Measurements from ENCODE around the gene SPAG8. TPM values are rescaled to one million over a fixed set of nuclear protein-coding genes. Genes with fewer than 3 reads are reported as not detected.

Gene SPAG8
- total RNA-seq, 2 experiments from 2014 or later, result 1.2 to 1.4 TPM

- Mint-ChIP-seq H3K9me3 (ENCODE audit: low read depth) (no peaks in the 10 kb centered on the region), H3K27ac (peak overlapping the region; percentile 97), H3K27me3 (peaks cover 2% of the 10 kb centered on the region), H3K36me3 (peaks cover 2% of the 10 kb centered on the region), H3K4me3 (peak overlapping the region; percentile 84), H3K4me1 (peaks cover 44% of the 10 kb centered on the region)
- DNase-seq, result peak; percentile 79
- CTCF ChIA-PET, result interaction anchor here (0.8 to 3.2 kb wide), 11 partner anchors 9 to 210 kb away, joined by 3 to 13 read pairs (median 3); partner anchors contain the start of genes CREB3, GBA2, RGP1 and TLN1
- peak; percentile 8 for ATAC-seq
Observed at GRCh38 chr9:35814106-35814840, 2.2 kb upstream of the SPAG8 start.

GRCh38 chr9:35813434-35814105, 1.5 kb upstream of the SPAG8 start:
- peaks cover 2% of the 10 kb centered on the region for H3K27me3 Mint-ChIP-seq
- H3K27ac Mint-ChIP-seq, result peak overlapping the region; percentile 97
- H3K4me1 Mint-ChIP-seq, result peaks cover 44% of the 10 kb centered on the region
- ATAC-seq (no peak), DNase-seq (no peak)
- CTCF ChIA-PET, result interaction anchor here (1.0 to 3.2 kb wide), 10 partner anchors 9 to 210 kb away, joined by 3 to 13 read pairs (median 5); partner anchors contain the start of genes GBA2 and RGP1
- H3K4me3 Mint-ChIP-seq, result peak overlapping the region; percentile 84
- H3K36me3 Mint-ChIP-seq, result peaks cover 2% of the 10 kb centered on the region
- H3K9me3 Mint-ChIP-seq (ENCODE audit: low read depth), result no peaks in the 10 kb centered on the region

- peak overlapping the region; percentile 95 for H3K27ac Mint-ChIP-seq
- ATAC-seq (no peak), DNase-seq (no peak)
- peaks cover 6% of the 10 kb centered on the region for H3K36me3 Mint-ChIP-seq
- peaks cover 44% of the 10 kb centered on the region for H3K4me1 Mint-ChIP-seq
- peaks cover 2% of the 10 kb centered on the region for H3K27me3 Mint-ChIP-seq
- CTCF ChIA-PET, result interaction anchor here (1.0 to 3.2 kb wide), 20 partner anchors 11 to 208 kb away, joined by 3 to 13 read pairs (median 6); partner anchors contain the start of genes CREB3, GBA2, RGP1 and TLN1
- no peaks in the 10 kb centered on the region for H3K9me3 Mint-ChIP-seq (ENCODE audit: low read depth)
- H3K4me3 Mint-ChIP-seq, result peak overlapping the region; percentile 75
Observed at GRCh38 chr9:35811381-35812024, 559 bp downstream of the SPAG8 start.

GRCh38 chr9:35810122-35810521, 1.9 kb downstream of the SPAG8 start:
- Mint-ChIP-seq H3K4me3 (no peak overlapping the region), H3K36me3 (peaks cover 6% of the 10 kb centered on the region), H3K27me3 (peaks cover 2% of the 10 kb centered on the region), H3K27ac (no peak overlapping the region), H3K4me1 (peaks cover 38% of the 10 kb centered on the region), H3K9me3 (ENCODE audit: low read depth) (no peaks in the 10 kb centered on the region)
- CTCF ChIA-PET, result no interaction called here
- DNase-seq (no peak), ATAC-seq (no peak)

- no peak for ATAC-seq
- peaks cover 29% of the 10 kb centered on the region for H3K4me1 Mint-ChIP-seq
- H3K27me3 Mint-ChIP-seq, result peaks cover 2% of the 10 kb centered on the region
- H3K36me3 Mint-ChIP-seq, result peaks cover 6% of the 10 kb centered on the region
- no peak overlapping the region for H3K4me3 Mint-ChIP-seq
- no peaks in the 10 kb centered on the region for H3K9me3 Mint-ChIP-seq (ENCODE audit: low read depth)
- CTCF ChIA-PET, result interaction anchor here (1.4 to 1.8 kb wide), 2 partner anchors 18 to 74 kb away, joined by 3 to 5 read pairs; no protein-coding TSS in a partner anchor
- no peak overlapping the region for H3K27ac Mint-ChIP-seq
- no peak for DNase-seq
Observed at GRCh38 chr9:35808433-35808832, 3.6 kb downstream of the SPAG8 start.

GRCh38 chr9:35806101-35806500, 6.0 kb downstream of the SPAG8 start:
- Mint-ChIP-seq H3K27me3 (no peaks in the 10 kb centered on the region), H3K4me1 (peaks cover 7% of the 10 kb centered on the region), H3K36me3 (peaks cover 7% of the 10 kb centered on the region), H3K27ac (no peak overlapping the region), H3K9me3 (ENCODE audit: low read depth) (no peaks in the 10 kb centered on the region), H3K4me3 (no peak overlapping the region)
- no peak for DNase-seq
- CTCF ChIA-PET, result interaction anchor here (1.3 to 2.7 kb wide), 2 partner anchors 16 to 57 kb away, joined by 5 to 9 read pairs; partner anchors contain the start of genes GBA2 and RGP1
- no peak for ATAC-seq

- peaks cover 18% of the 10 kb centered on the region for H3K4me1 Mint-ChIP-seq
- peak overlapping the region; percentile 8 for H3K27ac Mint-ChIP-seq
- H3K27me3 Mint-ChIP-seq, result no peaks in the 10 kb centered on the region
- CTCF ChIA-PET, result interaction anchor here (0.6 to 3.3 kb wide), 3 partner anchors 11 to 718 kb away, joined by 4 to 10 read pairs (median 7); no protein-coding TSS in a partner anchor
- DNase-seq (no peak), ATAC-seq (no peak)
- no peak overlapping the region for H3K4me3 Mint-ChIP-seq
- peaks cover 2% of the 10 kb centered on the region for H3K36me3 Mint-ChIP-seq
- no peaks in the 10 kb centered on the region for H3K9me3 Mint-ChIP-seq (ENCODE audit: low read depth)
Observed at GRCh38 chr9:35801328-35802128, 10.5 kb downstream of the SPAG8 start.

GRCh38 chr9:35800530-35800929, 11.5 kb downstream of the SPAG8 start:
- Mint-ChIP-seq H3K27ac (no peak overlapping the region), H3K4me1 (peaks cover 22% of the 10 kb centered on the region), H3K9me3 (ENCODE audit: low read depth) (no peaks in the 10 kb centered on the region), H3K36me3 (peaks cover 1% of the 10 kb centered on the region), H3K4me3 (no peak overlapping the region), H3K27me3 (no peaks in the 10 kb centered on the region)
- DNase-seq (no peak), ATAC-seq (no peak)
- CTCF ChIA-PET, result interaction anchor here (2.5 kb wide), 1 partner anchor 10 kb away, joined by 10 read pairs; no protein-coding TSS in a partner anchor

- Mint-ChIP-seq H3K4me1 (peaks cover 31% of the 10 kb centered on the region), H3K36me3 (peaks cover 1% of the 10 kb centered on the region), H3K27me3 (no peaks in the 10 kb centered on the region), H3K9me3 (ENCODE audit: low read depth) (no peaks in the 10 kb centered on the region), H3K27ac (no peak overlapping the region), H3K4me3 (no peak overlapping the region)
- CTCF ChIA-PET, result interaction anchor here (1.0 to 2.5 kb wide), 3 partner anchors 8 to 83 kb away, joined by 5 to 10 read pairs (median 6); partner anchors contain the start of gene SPAG8
- ATAC-seq (peak; percentile 74), DNase-seq (peak; percentile 48)
Observed at GRCh38 chr9:35798658-35799374, 13.2 kb downstream of the SPAG8 start.

GRCh38 chr9:35797311-35798109, 14.6 kb downstream of the SPAG8 start:
- DNase-seq, result no peak
- CTCF ChIA-PET, result interaction anchor here (1.4 to 1.8 kb wide), 3 partner anchors 29 to 85 kb away, joined by 6 read pairs; no protein-coding TSS in a partner anchor
- peaks cover 32% of the 10 kb centered on the region for H3K4me1 Mint-ChIP-seq
- no peaks in the 10 kb centered on the region for H3K36me3 Mint-ChIP-seq
- no peaks in the 10 kb centered on the region for H3K27me3 Mint-ChIP-seq
- no peak overlapping the region for H3K4me3 Mint-ChIP-seq
- no peaks in the 10 kb centered on the region for H3K9me3 Mint-ChIP-seq (ENCODE audit: low read depth)
- ATAC-seq, result no peak
- no peak overlapping the region for H3K27ac Mint-ChIP-seq

- Mint-ChIP-seq H3K27me3 (no peaks in the 10 kb centered on the region), H3K9me3 (ENCODE audit: low read depth) (no peaks in the 10 kb centered on the region), H3K27ac (no peak overlapping the region), H3K36me3 (no peaks in the 10 kb centered on the region), H3K4me3 (no peak overlapping the region), H3K4me1 (peaks cover 32% of the 10 kb centered on the region)
- ATAC-seq, result no peak
- CTCF ChIA-PET, result interaction anchor here (1.4 kb wide), 1 partner anchor 86 kb away, joined by 6 read pairs; no protein-coding TSS in a partner anchor
- DNase-seq, result no peak
Observed at GRCh38 chr9:35795695-35796094, 16.4 kb downstream of the SPAG8 start.

Measured in activated CD8-positive, alpha-beta memory T cell treated with anti-CD3 and anti-CD28 coated beads, Interleukin-2, amount 10 ng/mL, durations not matched to agents 7 days and 5 days (primary cell).